Gastroesophageal sphincter (tissue), 4 donors: Measurements from ENCODE around the gene PPP1R7. TPM values are rescaled to one million over a fixed set of nuclear protein-coding genes. Genes with fewer than 3 reads are reported as not detected.
A peak's percentile ranks its signal among the peaks of the same experiment; 100 is the strongest.

Source experiments
- ATAC-seq: fragments of 150-250 bp; one replicate; pipeline ENCODE4 v1.9.1; 2016; ENCODE audit warnings: mild to moderate bottlenecking, moderate library complexity
- H3K27ac ChIP-seq, 4 donors: fragments of 200-600 bp; sonication (generic) in 3 of 4; 1 replicate in 3 of 4; 2 replicates in 1 of 4; pipeline ENCODE4 v1.5.1; 2016 to 2019
- H3K27me3 ChIP-seq: fragments of 200-600 bp; sonication (generic); one replicate; pipeline ENCODE4 v1.5.1; 2019
- H3K36me3 ChIP-seq, 2 donors: fragments of 200-600 bp; sonication (generic); one replicate each; pipeline ENCODE4 v1.5.1; 2019; ENCODE audit warnings: control low read depth in 1 of 2
- H3K4me1 ChIP-seq, 3 donors: fragments of 200-600 bp; sonication (generic); 1 replicate in 2 of 3; 2 replicates in 1 of 3; pipeline ENCODE4 v1.5.1; 2016 to 2019; ENCODE audit warnings: control low read depth in 2 of 3
- H3K4me3 ChIP-seq, 2 donors: fragments of 200-600 bp; sonication (generic); one replicate each; pipeline ENCODE4 v1.5.1; 2019; ENCODE audit warnings: mild to moderate bottlenecking in 1 of 2, moderate library complexity in 1 of 2
- H3K9me3 ChIP-seq, 3 donors: fragments of 200-600 bp; sonication (generic); one replicate each; pipeline ENCODE4 v1.5.1; 2017 to 2019; ENCODE audit warnings: control low read depth in 2 of 3
- EP300 ChIP-seq: sonication (generic); formaldehyde crosslinking; IDR thresholded peaks from one replicate; pipeline ENCODE4 v1.6.1; 2017; ENCODE audit warnings: antibody characterized with exemption, mild to moderate bottlenecking
- POLR2A ChIP-seq, 2 donors: fragments of 450-650 bp; IDR thresholded peaks; one replicate each; pipeline ENCODE4 v1.6.1; 2017; ENCODE audit warnings: antibody characterized with exemption in 2 of 2, mild to moderate bottlenecking in 2 of 2, moderate library complexity in 1 of 2
- POLR2AphosphoS5 ChIP-seq: sonication (generic); formaldehyde crosslinking; IDR thresholded peaks from one replicate; pipeline ENCODE4 v1.6.1; 2017; ENCODE audit warnings: antibody characterized with exemption
- WGBS, 2 donors: methylation state at CpG; one replicate each; pipeline ENCODE4 v1.1.5; 2018; ENCODE audit warnings: low coverage in 1 of 2; 5-methylcytosine and 5-hydroxymethylcytosine counted together
- total RNA-seq, 4 donors: library from RNA; depleted of rRNA; stranded (reverse); fragments of >200 nt; gene quantifications; one replicate each; pipeline ENCODE4 v1.1.0, GENCODE V29; 2016
- TF ChIP-seq, protein P1 (sequence below), 4 experiments: fragments of 200-600 bp in 2 of 4; fragments of 450-650 bp in 2 of 4; sonication (generic) in 1 of 4; IDR thresholded peaks; one replicate each; pipeline ENCODE4 v1.5.1; 2017 to 2019; ENCODE audit warnings: antibody characterized with exemption in 4 of 4, mild to moderate bottlenecking in 2 of 4, moderate library complexity in 2 of 4

The PPP1R7 gene
- total RNA-seq, 4 donors from 2014 or later, result 62.3 to 90.7 (median 73.3) TPM

DNA sequence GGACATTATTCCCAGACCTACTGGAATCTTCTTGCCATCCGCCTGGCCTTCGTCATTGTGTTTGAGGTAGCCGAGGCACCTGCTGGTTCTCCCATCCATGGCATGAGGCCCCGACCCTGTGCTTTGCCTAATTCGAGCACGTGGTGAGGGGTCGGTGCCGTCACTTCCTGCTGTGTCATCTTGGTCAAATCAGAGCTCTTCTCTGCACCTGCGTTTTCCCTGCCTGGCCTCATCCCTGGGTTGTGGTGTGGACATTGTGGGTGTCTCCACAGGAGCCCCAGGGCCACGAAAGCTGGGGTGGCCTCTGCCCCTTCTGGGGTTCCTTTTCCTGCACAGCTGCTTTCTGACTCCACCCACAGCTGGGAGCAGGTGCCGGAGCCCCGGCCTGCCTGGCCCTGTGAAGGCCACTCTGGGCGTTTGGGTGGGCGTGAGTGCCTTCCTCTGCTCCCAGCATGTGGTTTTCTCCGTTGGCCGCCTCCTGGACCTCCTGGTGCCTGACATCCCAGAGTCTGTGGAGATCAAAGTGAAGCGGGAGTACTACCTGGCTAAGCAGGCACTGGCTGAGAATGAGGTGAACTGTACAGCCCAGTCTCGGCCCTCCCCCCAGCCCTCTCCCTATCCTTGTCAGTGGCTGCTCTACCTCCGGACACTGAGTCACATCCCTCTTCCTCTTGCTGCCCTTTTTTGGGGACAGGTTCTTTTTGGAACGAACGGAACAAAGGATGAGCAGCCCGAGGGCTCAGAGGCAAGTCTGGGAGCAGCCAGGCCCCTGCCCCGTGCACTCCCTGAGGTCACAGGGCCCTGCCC, 73.1 kb downstream of the PPP1R7 start:
- Histone ChIP-seq H3K27ac (peak overlapping the region in 1 of 4 donors; percentile 28), H3K9me3 (no peaks in the 10 kb centered on the region), H3K36me3 (peaks cover 0 to 36% of the 10 kb centered on the region in 2 donors), H3K4me1 (peaks cover 0 to 28% (median 15%) of the 10 kb centered on the region in 3 donors), H3K4me3 (no peak overlapping the region), H3K27me3 (no peaks in the 10 kb centered on the region)
- WGBS, 2 donors, result 51 to 52% methylated on average over 11 to 14 of the region's 23 CpGs
- TF ChIP-seq, protein P1, sequence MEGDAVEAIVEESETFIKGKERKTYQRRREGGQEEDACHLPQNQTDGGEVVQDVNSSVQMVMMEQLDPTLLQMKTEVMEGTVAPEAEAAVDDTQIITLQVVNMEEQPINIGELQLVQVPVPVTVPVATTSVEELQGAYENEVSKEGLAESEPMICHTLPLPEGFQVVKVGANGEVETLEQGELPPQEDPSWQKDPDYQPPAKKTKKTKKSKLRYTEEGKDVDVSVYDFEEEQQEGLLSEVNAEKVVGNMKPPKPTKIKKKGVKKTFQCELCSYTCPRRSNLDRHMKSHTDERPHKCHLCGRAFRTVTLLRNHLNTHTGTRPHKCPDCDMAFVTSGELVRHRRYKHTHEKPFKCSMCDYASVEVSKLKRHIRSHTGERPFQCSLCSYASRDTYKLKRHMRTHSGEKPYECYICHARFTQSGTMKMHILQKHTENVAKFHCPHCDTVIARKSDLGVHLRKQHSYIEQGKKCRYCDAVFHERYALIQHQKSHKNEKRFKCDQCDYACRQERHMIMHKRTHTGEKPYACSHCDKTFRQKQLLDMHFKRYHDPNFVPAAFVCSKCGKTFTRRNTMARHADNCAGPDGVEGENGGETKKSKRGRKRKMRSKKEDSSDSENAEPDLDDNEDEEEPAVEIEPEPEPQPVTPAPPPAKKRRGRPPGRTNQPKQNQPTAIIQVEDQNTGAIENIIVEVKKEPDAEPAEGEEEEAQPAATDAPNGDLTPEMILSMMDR (IDR thresholded peaks at IDR 0.05), result no peak
- TF ChIP-seq POLR2A (IDR thresholded peaks at IDR 0.05) (no peak), POLR2AphosphoS5 (no peak), EP300 (no peak)
- peak; percentile 8 for ATAC-seq

DNA sequence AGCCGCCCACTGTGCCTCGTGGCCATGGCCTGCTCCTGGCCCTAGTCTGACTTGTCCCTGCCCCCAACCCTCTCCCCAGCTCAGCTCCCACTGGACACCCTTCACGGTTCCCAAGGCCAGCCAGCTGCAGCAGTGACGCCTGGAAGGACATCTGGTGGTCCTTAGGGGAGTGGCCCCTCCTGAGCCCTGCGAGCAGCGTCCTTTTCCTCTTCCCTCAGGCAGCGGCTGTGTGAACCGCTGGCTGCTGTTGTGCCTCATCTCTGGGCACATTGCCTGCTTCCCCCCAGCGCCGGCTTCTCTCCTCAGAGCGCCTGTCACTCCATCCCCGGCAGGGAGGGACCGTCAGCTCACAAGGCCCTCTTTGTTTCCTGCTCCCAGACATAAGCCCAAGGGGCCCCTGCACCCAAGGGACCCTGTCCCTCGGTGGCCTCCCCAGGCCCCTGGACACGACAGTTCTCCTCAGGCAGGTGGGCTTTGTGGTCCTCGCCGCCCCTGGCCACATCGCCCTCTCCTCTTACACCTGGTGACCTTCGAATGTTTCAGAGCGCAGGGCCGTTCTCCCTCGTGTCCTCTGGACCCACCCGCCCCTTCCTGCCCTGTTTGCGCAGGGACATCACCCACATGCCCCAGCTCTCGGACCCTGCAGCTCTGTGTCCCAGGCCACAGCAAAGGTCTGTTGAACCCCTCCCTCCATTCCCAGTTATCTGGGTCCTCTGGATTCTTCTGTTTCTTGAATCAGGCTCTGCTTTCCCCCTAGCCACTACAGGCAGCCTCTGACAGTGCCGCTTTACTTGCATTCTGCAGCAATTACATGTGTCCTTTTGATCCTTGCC, 74.0 kb downstream of the PPP1R7 start:
- peak overlapping the region in 1 of 4 donors; percentile 28 for H3K27ac ChIP-seq
- 45 to 53% methylated on average over 5 to 20 of the region's 26 CpGs for WGBS, 2 donors
- peaks cover 0 to 20% (median 8%) of the 10 kb centered on the region in 3 donors for H3K4me1 ChIP-seq
- H3K9me3 ChIP-seq, result no peaks in the 10 kb centered on the region
- H3K36me3 ChIP-seq, result peaks cover 0 to 44% of the 10 kb centered on the region in 2 donors
- H3K27me3 ChIP-seq, result no peaks in the 10 kb centered on the region
- ATAC-seq, result peak; percentile 34
- no peak overlapping the region for H3K4me3 ChIP-seq
- TF ChIP-seq, protein P1 (IDR thresholded peaks at IDR 0.05), result no peak
- TF ChIP-seq POLR2A (IDR thresholded peaks at IDR 0.05), result no peak
- no peak for TF ChIP-seq EP300
- no peak for TF ChIP-seq POLR2AphosphoS5

DNA sequence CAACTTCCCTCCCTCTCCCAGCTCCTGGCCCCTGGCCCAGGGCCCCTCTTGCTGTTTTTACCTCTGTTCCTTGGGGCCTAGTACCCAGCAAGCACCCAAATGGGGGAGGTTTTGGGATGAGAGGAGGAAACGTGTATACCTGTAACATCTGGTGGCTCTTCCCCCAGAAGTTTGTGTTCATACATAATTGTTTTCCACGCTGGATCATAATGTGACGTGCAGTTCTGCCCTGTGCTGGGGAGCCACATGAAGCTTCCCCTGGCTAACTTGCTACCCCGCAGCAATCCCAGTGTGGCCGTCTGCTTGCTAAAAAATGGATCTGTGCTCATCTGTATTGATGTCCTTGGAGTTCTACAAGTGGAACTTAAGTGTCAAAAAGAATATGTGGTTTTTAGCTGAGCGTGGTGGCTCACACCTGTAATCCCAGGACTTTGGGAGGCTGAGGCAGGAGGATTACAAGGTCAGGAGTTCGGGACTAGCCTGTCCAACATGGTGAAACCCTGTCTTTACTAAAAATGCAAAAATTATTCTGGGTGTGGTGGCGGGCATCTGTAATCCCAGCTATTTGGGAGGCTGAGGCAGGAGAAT, 74.7 kb downstream of the PPP1R7 start:
- H3K4me3 ChIP-seq, result no peak overlapping the region
- H3K27ac ChIP-seq, result no peak overlapping the region
- no peaks in the 10 kb centered on the region for H3K9me3 ChIP-seq
- ATAC-seq, result no peak
- H3K27me3 ChIP-seq, result no peaks in the 10 kb centered on the region
- peaks cover 0 to 17% (median 8%) of the 10 kb centered on the region in 3 donors for H3K4me1 ChIP-seq
- peaks cover 0 to 52% of the 10 kb centered on the region in 2 donors for H3K36me3 ChIP-seq
- WGBS, 2 donors, result 68 to 86% methylated on average over 7 to 8 of the region's 8 CpGs
- TF ChIP-seq EP300 (no peak), POLR2AphosphoS5 (no peak), POLR2A (IDR thresholded peaks at IDR 0.05) (no peak)
- TF ChIP-seq, protein P1 (IDR thresholded peaks at IDR 0.05), result no peak

DNA sequence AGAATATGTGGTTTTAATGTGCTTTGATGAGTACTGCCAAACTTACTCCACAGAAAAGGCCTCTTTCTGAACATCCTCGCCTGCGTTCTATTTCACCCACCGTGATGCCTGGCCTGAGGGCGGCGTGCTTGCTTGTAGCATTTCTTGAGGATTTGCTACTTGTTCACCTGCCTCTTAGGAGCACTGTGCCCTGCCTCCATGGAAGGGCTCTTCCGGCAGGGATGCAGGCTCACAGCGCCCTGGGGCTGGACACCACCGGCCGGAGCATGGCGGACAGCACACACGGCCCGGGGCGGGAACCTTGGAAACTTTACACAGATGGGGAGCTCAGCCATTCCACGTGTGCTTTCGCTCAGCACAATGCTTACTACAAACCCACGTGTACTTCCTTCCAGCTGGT, 75.3 kb downstream of the PPP1R7 start:
- peaks cover 0 to 17% (median 8%) of the 10 kb centered on the region in 3 donors for H3K4me1 ChIP-seq
- H3K36me3 ChIP-seq, result peaks cover 0 to 58% of the 10 kb centered on the region in 2 donors
- ATAC-seq, result no peak
- no peak overlapping the region for H3K27ac ChIP-seq
- H3K9me3 ChIP-seq, result no peaks in the 10 kb centered on the region
- TF ChIP-seq POLR2AphosphoS5, result no peak
- TF ChIP-seq, protein P1 (IDR thresholded peaks at IDR 0.05), result no peak
- no peak for TF ChIP-seq EP300
- TF ChIP-seq POLR2A (IDR thresholded peaks at IDR 0.05), result no peak
- 89 to 91% methylated on average over 6 to 7 of the region's 16 CpGs for WGBS, 2 donors
- no peaks in the 10 kb centered on the region for H3K27me3 ChIP-seq
- H3K4me3 ChIP-seq, result no peak overlapping the region
